ENCODE results near the gene ASCL4.

GRCh38 chr12:107778383-107779025 lies 4.0 kb downstream of the ASCL4 start:
- no peak for TF ChIP-seq CTCF (IDR thresholded peaks at IDR 0.05; ENCODE audit: low read length)
- TF ChIP-seq EZH2phosphoT487 (IDR thresholded peaks at IDR 0.05; ENCODE audit: low read length): no peak
- no peak for TF ChIP-seq EZH2 (optimal IDR thresholded peaks at IDR 0.05; ENCODE audit: low read depth, low read length)
